ENCODE results near the gene ANKRD60. TPM values are rescaled to one million over a fixed set of nuclear protein-coding genes. Genes with fewer than 3 reads are reported as not detected.

ANKRD60 gene
- total and polyA plus RNA-seq, 2 of the 4 experiments (the other 2 are of a cell fraction) = not detected

GRCh38 chr20:58274384-58274783, 45.9 kb upstream of the ANKRD60 start:
- in situ Hi-C loops (cut with MboI; ENCODE audit: low sequenced_read_pairs) = no loop called here
- CTCF ChIA-PET = no interaction called here
- H2BK20ac ChIP-seq (ENCODE audit: low read depth, low read length) = no peak overlapping the region

More at GRCh38 chr20:58274384-58274783, 45.9 kb upstream of the ANKRD60 start:
- ATAC-seq (ENCODE audit: low read depth) (no peak), DNase-seq (no peak)
- no peak overlapping the region for H2AFZ ChIP-seq (replicated peaks; ENCODE audit: low read length, poor library complexity)
- no peaks in the 10 kb centered on the region for H3K9me3 ChIP-seq (ENCODE audit: control insufficient read depth, insufficient read depth, low read length)
- H3K4me1 ChIP-seq (ENCODE audit: control insufficient read depth, insufficient read depth, low read length) = peaks cover 11% of the 10 kb centered on the region
- H3K23ac ChIP-seq (ENCODE audit: low read depth, low read length) = no peak overlapping the region
- no peak overlapping the region for H2BK120ac ChIP-seq (ENCODE audit: low read depth, low read length)
- H3K79me1 ChIP-seq (ENCODE audit: low read depth in 1 of 2, low read length in 2 of 2) = peaks cover 8 to 46% of the 10 kb centered on the region in 2 experiments; a peak in 2 of 4 replicates
- intact Hi-C loops (cut with micrococcal nuclease) (no loop called here), dilution Hi-C loops (cut with HindIII; ENCODE audit: low sequenced_read_pairs, unreplicated experiment) (no loop called here)
- no peak overlapping the region for H3K9ac ChIP-seq (ENCODE audit: low read depth, low read length)
- no peak overlapping the region for H3K18ac ChIP-seq (ENCODE audit: low read depth, low read length)
- H4K8ac ChIP-seq (ENCODE audit: low read depth in 2 of 2, low read length in 2 of 2) = no peak overlapping the region
- no peak overlapping the region for H3K56ac ChIP-seq (ENCODE audit: extremely low read depth, insufficient read depth, low read length)
- H3K4me2 ChIP-seq (ENCODE audit: low read depth, low read length) = no peak overlapping the region
- no TSS peak for BruUV-seq (replicated peaks)
- no peak overlapping the region for H3K4ac ChIP-seq (ENCODE audit: low read depth, low read length)
- no peak overlapping the region for H3K4me3 ChIP-seq (ENCODE audit: insufficient read depth, low read depth, low read length)
- H2BK15ac ChIP-seq (ENCODE audit: low read depth, low read length) = no peak overlapping the region
- no peak for TF ChIP-seq SMC3 (IDR thresholded peaks at IDR 0.05; ENCODE audit: low read depth, low read length)
- TF ChIP-seq POLR2A (IDR thresholded peaks at IDR 0.05; ENCODE audit: low read depth, low read length) = no peak
- no peak for TF ChIP-seq CHD1 (IDR thresholded peaks at IDR 0.05; ENCODE audit: low read depth, low read length)
- TF ChIP-seq RFX5 (IDR thresholded peaks at IDR 0.05; ENCODE audit: low read depth, low read length) = no peak
- TF ChIP-seq FOS (IDR thresholded peaks at IDR 0.05; ENCODE audit: low read depth, low read length) = no peak
- no peak for TF ChIP-seq MAZ (IDR thresholded peaks at IDR 0.05; ENCODE audit: borderline replicate concordance, low read depth, low read length)
- no peak for TF ChIP-seq CEBPB (IDR thresholded peaks at IDR 0.05; ENCODE audit: low read depth, low read length)
- TF ChIP-seq CTCF (conservative IDR thresholded peaks at IDR 0.05; ENCODE audit: low read depth, low read length) = no peak
- no peak for TF ChIP-seq RAD21 (IDR thresholded peaks at IDR 0.05; ENCODE audit: low read length)
- TF ChIP-seq BHLHE40 (IDR thresholded peaks at IDR 0.05; ENCODE audit: low read depth, low read length) = no peak
- TF ChIP-seq RCOR1 (IDR thresholded peaks at IDR 0.05; ENCODE audit: insufficient replicate concordance, low read length) = no peak
- no peak for TF ChIP-seq MXI1 (IDR thresholded peaks at IDR 0.05; ENCODE audit: borderline replicate concordance, low read depth, low read length)
- TF ChIP-seq ELK1 (IDR thresholded peaks at IDR 0.05; ENCODE audit: borderline replicate concordance, low read depth, low read length) = no peak
- TF ChIP-seq NFE2L2 (IDR thresholded peaks at IDR 0.05; ENCODE audit: low read depth, low read length) = no peak
- TF ChIP-seq USF2 (IDR thresholded peaks at IDR 0.05; ENCODE audit: low read depth, low read length) = no peak
- no peak for TF ChIP-seq MAFK (IDR thresholded peaks at IDR 0.05; ENCODE audit: low read depth, low read length)
- no peak overlapping the region for H2AK9ac ChIP-seq (replicated peaks; ENCODE audit: low read depth, low read length, poor library complexity)
- H3K14ac ChIP-seq (replicated peaks; ENCODE audit: low read depth, low read length) = no peak overlapping the region
- no peak overlapping the region for H4K91ac ChIP-seq (ENCODE audit: insufficient read depth, low read depth, low read length)
- H2BK5ac ChIP-seq (ENCODE audit: low read depth, low read length, poor library complexity, severe bottlenecking) = no peak overlapping the region
- H3K27me3 ChIP-seq (ENCODE audit: control insufficient read depth, insufficient read depth, low read length) = no peaks in the 10 kb centered on the region
- no peak overlapping the region for H2AK5ac ChIP-seq (ENCODE audit: low read depth, low read length)
- peaks cover 9% of the 10 kb centered on the region for H3K9me1 ChIP-seq (ENCODE audit: insufficient read depth, low read length)
- H3K27ac ChIP-seq (ENCODE audit: insufficient read depth, low read length) = no peak overlapping the region
- POLR2A ChIA-PET (ENCODE audit: unreplicated experiment) = no interaction called here
- peaks cover 2% of the 10 kb centered on the region; the same call in 1 of the 2 replicates for H3K36me3 ChIP-seq (ENCODE audit: control insufficient read depth, insufficient read depth, low read length)
- H4K20me1 ChIP-seq (ENCODE audit: insufficient read depth, low read length) = peaks cover 8% of the 10 kb centered on the region
- no peak overlapping the region for H4K5ac ChIP-seq (ENCODE audit: low read depth, low read length)

All from IMR-90 (cell line).